GM12873 (cell line): ENCODE measurements around the gene LMCD1.

ENCODE experiments used
- CTCF ChIP-seq: IDR thresholded peaks from 2 replicates; pipeline ENCODE4 v1.5.1; 2012; ENCODE audit warnings: low read depth, mild to moderate bottlenecking, moderate library complexity, low read length, control low read depth; ENCODE audit not compliant: insufficient read depth; ENCODE audit errors: missing control alignments

The LMCD1 gene

GRCh38 chr3:8458711-8459110 lies 42.9 kb upstream of the LMCD1 start:
- TF ChIP-seq CTCF: no peak

GRCh38 chr3:8460050-8460708 lies 41.4 kb upstream of the LMCD1 start:
- no peak for TF ChIP-seq CTCF

- no peak for TF ChIP-seq CTCF
Measured at GRCh38 chr3:8460815-8461456, 40.7 kb upstream of the LMCD1 start.

- TF ChIP-seq CTCF: no peak
Measured at GRCh38 chr3:8464668-8465067, 37.0 kb upstream of the LMCD1 start.

DNA sequence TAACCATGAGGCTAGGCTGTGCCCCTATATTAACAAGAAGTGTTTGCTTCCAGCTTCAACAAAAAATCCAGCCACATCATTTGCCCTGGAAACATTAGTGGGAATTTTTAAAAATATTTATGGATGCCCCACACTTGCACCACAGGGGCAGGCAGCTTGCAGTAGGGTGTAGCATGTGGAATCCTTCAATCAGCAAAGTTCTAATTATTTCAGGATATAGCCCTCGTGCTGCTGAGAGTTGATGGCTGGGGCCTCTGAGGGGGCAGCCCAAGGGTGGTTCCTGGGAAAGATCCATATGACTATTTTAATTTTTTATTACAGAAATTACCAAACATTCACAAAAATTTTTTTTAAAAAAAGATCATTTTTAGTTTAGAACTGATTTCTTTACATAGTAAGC lies 35.1 kb upstream of the LMCD1 start:
- no peak for TF ChIP-seq CTCF

DNA sequence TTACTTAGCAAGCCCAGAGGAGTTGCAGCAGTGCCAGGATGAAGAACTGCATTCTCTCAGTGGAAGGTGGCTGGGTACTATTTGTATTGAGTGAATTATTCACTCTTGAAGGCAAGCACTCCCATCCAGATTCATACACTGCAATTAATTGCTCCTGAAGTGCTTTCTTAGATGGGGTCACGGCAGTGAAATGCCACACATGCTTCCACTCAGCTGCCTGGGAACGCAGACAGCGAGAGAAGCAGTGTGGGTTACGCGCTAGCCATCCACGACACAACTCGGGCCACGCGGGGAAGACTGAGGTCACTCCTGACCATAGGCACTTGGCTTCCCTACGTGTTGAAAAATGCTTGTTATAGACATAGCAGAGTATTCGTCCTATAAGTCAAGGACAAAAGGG lies 30.8 kb upstream of the LMCD1 start:
- no peak for TF ChIP-seq CTCF

DNA sequence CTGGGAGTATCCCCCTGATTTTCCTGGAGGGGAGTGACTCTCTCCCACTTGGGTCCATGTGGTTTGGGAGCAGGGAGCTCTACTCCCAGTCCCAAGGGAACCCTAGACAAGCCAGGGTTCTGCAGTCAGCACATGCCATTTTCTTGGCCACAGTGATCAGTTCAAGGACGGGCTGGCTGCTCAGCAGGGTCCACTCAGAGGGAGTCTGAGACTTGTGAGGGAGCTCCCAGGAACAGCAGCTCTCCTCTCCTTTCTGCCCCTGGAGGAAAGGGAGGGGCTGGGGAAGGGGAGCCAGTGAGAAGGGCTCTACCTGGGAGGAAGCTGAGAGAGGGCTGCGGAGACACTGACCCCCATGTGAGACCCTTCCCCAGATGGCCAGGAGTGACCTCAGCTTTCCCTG lies 29.1 kb upstream of the LMCD1 start:
- TF ChIP-seq CTCF: no peak

GRCh38 chr3:8473029-8473428 lies 28.6 kb upstream of the LMCD1 start:
- TF ChIP-seq CTCF: no peak
